HCT116 (cell line): ENCODE data around the gene SLC25A22. TPM values are rescaled to one million over a fixed set of nuclear protein-coding genes. Genes with fewer than 3 reads are reported as not detected.

Experiments used
- ATAC-seq: fragments of 200-7000 bp; cut with Tn5 transposase; 2 replicates; pipeline ENCODE4 v1.9.1; 2020; ENCODE audit warnings: mild to moderate bottlenecking, moderate library complexity
- BruUV-seq: library from RNA; stranded (reverse); fragments of 400-500 nt; replicated peaks from 2 replicates; lab custom pipeline; 2021; lab: Mats Ljungman, UMichigan
- CTCF ChIA-PET: fragments of 300-600 bp; sonication (Branson Sonifier 250); formaldehyde crosslinking; loops from one replicate; lab custom pipeline; 2021; ENCODE audit warnings: antibody characterized with exemption; lab: Charles Lee
- POLR2A ChIA-PET: fragments of 300-600, 350-600 bp; sonication (Branson Sonifier 250); formaldehyde crosslinking; loops from one replicate; lab custom pipeline; 2021; ENCODE audit warnings: antibody characterized with exemption; lab: Charles Lee
- RAD21 ChIA-PET, 2 experiments: fragments of 300-600 bp; sonication (Branson Sonifier 250); formaldehyde crosslinking; loops; one replicate each; lab custom pipeline; 2023; ENCODE audit warnings: low total read pairs in 2 of 2; ENCODE audit not compliant: uncharacterized antibody in 2 of 2, unreplicated experiment in 2 of 2, low non-redundant PET in 1 of 2; lab: Charles Lee
- DNase-seq: peaks from one replicate; pipeline ENCODE4 v3.0.0-alpha.2; 2010; ENCODE audit warnings: low read depth, low spot score
- H2AFZ ChIP-seq: fragments of 200-600 bp; shearing (Covaris generic), sonication (generic); 2 replicates; pipeline ENCODE4 v1.6.1; 2017; ENCODE audit warnings: low read depth, mixed run types, mixed read lengths, antibody characterized with exemption, low read length; ENCODE audit not compliant: poor library complexity, severe bottlenecking
- H3K27ac ChIP-seq: 2 replicates; pipeline ENCODE4 v1.5.1; 2012; ENCODE audit warnings: low read depth, low read length
- H3K27me3 ChIP-seq: fragments of 200-600 bp; sonication (generic); 2 replicates; pipeline ENCODE4 v1.6.1; 2016; ENCODE audit warnings: mixed run types, low read length, mixed read lengths; ENCODE audit not compliant: insufficient read depth
- H3K36me3 ChIP-seq, 2 experiments: fragments of 200-500 bp in 1 of 2; fragments of 200-600 bp in 1 of 2; sonication (Bioruptor generic) in 1 of 2; sonication (generic) in 1 of 2; 2 replicates each; pipeline versions ENCODE4 v1.5.1 to v1.6.1; 2014 to 2016; ENCODE audit warnings: low read length in 2 of 2, inconsistent platforms in 1 of 2, mixed read lengths in 1 of 2, mixed run types in 1 of 2; ENCODE audit not compliant: insufficient read depth in 2 of 2, control insufficient read depth in 1 of 2
- H3K4me1 ChIP-seq, 2 experiments: fragments of 200-600 bp in 1 of 2; sonication (generic) in 1 of 2; 2 replicates each; pipeline versions ENCODE4 v1.5.1 to v1.6.1; 2012 to 2017; ENCODE audit warnings: low read length in 2 of 2, inconsistent platforms in 1 of 2, mild to moderate bottlenecking in 1 of 2, mixed read lengths in 1 of 2, mixed run types in 1 of 2, moderate library complexity in 1 of 2; ENCODE audit not compliant: insufficient read depth in 2 of 2, control insufficient read depth in 1 of 2
- H3K4me2 ChIP-seq: fragments of 200-600 bp; sonication (generic); 2 replicates; pipeline ENCODE4 v1.6.1; 2017; ENCODE audit warnings: mixed run types, low read length, mixed read lengths
- H3K4me3 ChIP-seq, 2 experiments: fragments of 200-600 bp in 1 of 2; sonication (generic) in 1 of 2; replicated peaks in 1 of 2; 2 replicates each; pipeline ENCODE4 v1.5.1; 2011 to 2016; ENCODE audit warnings: low read length in 2 of 2, control low read depth in 1 of 2, low read depth in 1 of 2, mild to moderate bottlenecking in 1 of 2, mixed read lengths in 1 of 2, mixed run types in 1 of 2
- H3K79me2 ChIP-seq: fragments of 200-600 bp; sonication (generic); 2 replicates; pipeline ENCODE4 v1.6.1; 2017; ENCODE audit warnings: mild to moderate bottlenecking, mixed run types, low read length, moderate library complexity, mixed read lengths; ENCODE audit not compliant: insufficient read depth
- H3K9ac ChIP-seq: fragments of 200-600 bp; sonication (generic); 2 replicates; pipeline ENCODE4 v1.6.1; 2016; ENCODE audit warnings: low read length, mixed read lengths
- H3K9me2 ChIP-seq: fragments of 200-600 bp; sonication (generic), shearing (Covaris generic); 2 replicates; pipeline ENCODE4 v1.6.1; 2017; ENCODE audit warnings: mixed run types, mild to moderate bottlenecking, moderate library complexity; ENCODE audit not compliant: insufficient read depth
- H3K9me3 ChIP-seq, 2 experiments: fragments of 200-500 bp in 1 of 2; fragments of 200-600 bp in 1 of 2; sonication (Bioruptor generic) in 1 of 2; sonication (generic) in 1 of 2; 2 replicates each; pipeline ENCODE4 v1.6.1; 2014 to 2017; ENCODE audit warnings: low read length in 2 of 2, mixed read lengths in 2 of 2, inconsistent platforms in 1 of 2, low read depth in 1 of 2, mild to moderate bottlenecking in 1 of 2, mixed run types in 1 of 2, moderate library complexity in 1 of 2; ENCODE audit not compliant: control insufficient read depth in 1 of 2, insufficient read depth in 1 of 2
- H4K20me1 ChIP-seq: fragments of 200-600 bp; sonication (generic), shearing (Covaris generic); 2 replicates; pipeline ENCODE4 v1.6.1; 2017; ENCODE audit warnings: mixed run types, mild to moderate bottlenecking, moderate library complexity; ENCODE audit not compliant: insufficient read depth
- CTCF ChIP-seq, 3 experiments: fragments of 200-600 bp in 1 of 3; sonication (generic) in 1 of 3; IDR thresholded peaks in 2 of 3; conservative IDR thresholded peaks in 1 of 3; 2 replicates each; pipeline ENCODE4 v1.5.1; 2012 to 2017; ENCODE audit warnings: low read depth in 2 of 3, low read length in 2 of 3, antibody characterized with exemption in 1 of 3, borderline replicate concordance in 1 of 3, control low read depth in 1 of 3, mild to moderate bottlenecking in 1 of 3, mixed read lengths in 1 of 3, mixed run types in 1 of 3, moderate library complexity in 1 of 3; ENCODE audit not compliant: insufficient read depth in 1 of 3
- EZH2 ChIP-seq: fragments of 200-600 bp; sonication (generic); IDR thresholded peaks from 2 replicates; pipeline ENCODE4 v1.6.1; 2017; ENCODE audit warnings: antibody characterized with exemption, mixed run types
- JUND ChIP-seq: IDR thresholded peaks from 2 replicates; pipeline ENCODE4 v1.6.1; 2012
- POLR2A ChIP-seq: IDR thresholded peaks from 2 replicates; pipeline ENCODE4 v1.7.0; 2011; ENCODE audit warnings: borderline replicate concordance; ENCODE audit not compliant: insufficient read depth, insufficient read length; ENCODE audit errors: extremely low read depth
- RAD21 ChIP-seq: IDR thresholded peaks from 2 replicates; pipeline ENCODE4 v1.6.1; 2012; ENCODE audit warnings: low read depth, mild to moderate bottlenecking
- SIN3A ChIP-seq: IDR thresholded peaks from 2 replicates; pipeline ENCODE4 v1.6.1; 2012; ENCODE audit warnings: low read depth
- SRF ChIP-seq: IDR thresholded peaks from 2 replicates; pipeline ENCODE4 v1.6.1; 2012; ENCODE audit warnings: low read depth
- YY1 ChIP-seq: IDR thresholded peaks from 2 replicates; pipeline ENCODE4 v1.6.1; 2011; ENCODE audit warnings: low read length, low read depth, moderate library complexity, mild to moderate bottlenecking; ENCODE audit not compliant: insufficient replicate concordance; ENCODE audit errors: extremely low read depth
- intact Hi-C: fragments of 100-400 bp; cut with micrococcal nuclease; formaldehyde crosslinking; loops from 2 replicates; pipeline ENCODE4 v1.10.0; 2022
- total RNA-seq: library from RNA; stranded (reverse); gene quantifications from one replicate; pipeline ENCODE4 v1.2.1, GENCODE V29; 2021; ENCODE audit not compliant: unreplicated experiment
- TF ChIP-seq, protein P1 (sequence below): IDR thresholded peaks from 2 replicates; pipeline ENCODE4 v1.6.1; 2012

SLC25A22 gene
- total RNA-seq, 1 experiment from 2014 or later, result 62.0 TPM

DNA sequence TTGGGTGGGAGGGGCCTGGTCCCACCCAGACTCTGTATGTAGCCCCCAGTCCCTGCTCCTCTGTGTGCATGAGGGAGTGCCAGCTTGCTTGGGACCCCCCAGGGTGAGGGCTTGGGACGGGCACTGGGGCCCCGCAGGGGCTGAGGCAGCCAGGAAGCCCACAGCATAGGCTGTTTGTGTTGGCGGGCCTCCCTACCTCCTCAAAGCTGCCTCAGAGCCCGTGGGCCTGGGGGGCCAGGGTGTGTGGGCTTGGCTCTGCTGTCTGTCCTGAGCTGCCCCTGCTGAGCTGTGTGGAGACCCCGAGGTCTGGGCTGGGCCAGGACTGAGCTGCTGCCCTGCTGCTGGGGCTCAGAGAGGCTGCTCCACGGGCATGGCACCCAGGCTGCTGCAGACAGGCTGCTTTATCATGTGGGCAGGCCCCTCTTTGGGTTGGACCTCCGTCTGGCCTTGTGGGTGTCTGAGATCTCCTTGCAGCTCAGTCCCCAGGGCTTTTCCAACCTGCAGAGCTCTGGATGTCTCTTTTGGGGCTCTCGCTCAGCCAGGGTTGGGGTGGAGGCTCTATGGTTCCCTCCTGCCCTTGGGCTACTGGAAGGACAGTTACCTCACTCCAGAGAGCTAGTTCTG, 47.9 kb upstream of the SLC25A22 start:
- no peaks in the 10 kb centered on the region for H3K9me2 ChIP-seq
- H3K27ac ChIP-seq, result peak overlapping the region; percentile 37; the same call in 1 of the 2 replicates
- no peaks in the 10 kb centered on the region for H3K9me3 ChIP-seq
- H3K79me2 ChIP-seq, result peaks cover 30% of the 10 kb centered on the region
- ChIA-PET CTCF (no interaction called here), RAD21 (interaction anchor here in 1 of 2 experiments (0.8 kb wide), 1 partner anchor 16 kb away, joined by 3 read pairs; no protein-coding TSS in a partner anchor), POLR2A (interaction anchor here (0.7 to 1.4 kb wide), 4 partner anchors 9 to 27 kb away, joined by 3 to 4 read pairs (median 4); no protein-coding TSS in a partner anchor)
- no peak for TF ChIP-seq JUND
- TF ChIP-seq EZH2, result no peak
- intact Hi-C loops, result no loop called here
- H2AFZ ChIP-seq, result no peak overlapping the region
- peaks cover 0 to 2% of the 10 kb centered on the region in 2 experiments; a peak in 1 of 4 replicates for H3K36me3 ChIP-seq
- H3K27me3 ChIP-seq, result no peaks in the 10 kb centered on the region
- no peak overlapping the region for H3K9ac ChIP-seq
- DNase-seq, result no peak
- H4K20me1 ChIP-seq, result peaks cover 2% of the 10 kb centered on the region; the same call in 1 of the 2 replicates
- peaks cover 20 to 43% of the 10 kb centered on the region in 2 experiments for H3K4me1 ChIP-seq
- BruUV-seq, result no TSS peak
- no peak for ATAC-seq
- no peak overlapping the region for H3K4me2 ChIP-seq
- H3K4me3 ChIP-seq, result no peak overlapping the region

DNA sequence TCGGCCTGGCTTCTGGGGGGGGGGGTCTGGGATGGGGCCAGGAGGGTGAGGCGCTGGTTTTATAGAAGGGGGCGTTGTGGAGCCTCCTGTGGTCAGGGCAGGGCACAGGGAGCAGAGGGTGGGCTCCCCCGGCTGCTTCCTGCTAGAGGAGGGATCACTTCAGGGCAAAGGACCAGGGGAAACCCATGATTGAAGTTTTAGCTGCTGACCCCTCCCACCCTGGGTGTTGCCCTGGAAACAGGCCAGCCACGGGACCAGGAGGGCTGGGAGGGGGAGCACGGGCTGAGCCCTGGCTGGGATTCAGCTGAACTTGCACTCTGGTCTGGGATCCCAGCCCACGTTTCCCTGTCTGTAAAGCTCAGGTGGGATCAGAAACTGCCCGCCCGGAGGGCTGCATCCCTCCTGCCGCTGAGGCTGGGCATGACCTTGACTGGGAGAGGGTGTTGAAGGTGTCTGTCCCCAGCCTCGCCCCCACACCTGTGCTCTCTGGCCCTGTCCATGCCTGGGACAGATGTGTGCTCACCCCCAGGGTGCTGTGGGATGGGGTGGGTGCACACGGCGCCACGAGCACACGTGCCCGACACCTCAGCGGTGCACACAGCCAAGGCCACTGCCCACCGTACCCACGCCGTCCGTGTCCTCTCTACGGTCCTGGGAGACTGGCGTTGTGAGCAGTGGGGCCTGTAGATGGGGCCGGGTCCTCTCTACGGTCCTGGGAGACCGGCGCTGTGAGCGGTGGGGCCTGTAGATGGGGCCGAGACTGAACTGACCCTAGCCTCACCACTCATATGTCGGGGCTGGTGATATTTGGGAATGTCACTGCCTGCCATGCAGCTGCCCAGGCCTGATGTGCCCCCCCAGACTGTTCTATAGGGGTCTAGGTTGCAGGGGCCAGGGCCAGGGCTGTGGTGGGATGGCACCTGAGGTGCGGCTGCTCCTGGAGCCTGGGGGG, 46.9 kb upstream of the SLC25A22 start:
- RAD21 ChIA-PET, result no interaction called here
- peaks cover 0 to 12% of the 10 kb centered on the region in 2 experiments; a peak in 3 of 4 replicates for H3K36me3 ChIP-seq
- ATAC-seq, result peak; percentile 1
- peak overlapping the region; percentile 99 for H3K9ac ChIP-seq
- H4K20me1 ChIP-seq, result peaks cover 12% of the 10 kb centered on the region; the same call in 1 of the 2 replicates
- no peak overlapping the region for H2AFZ ChIP-seq
- H3K4me3 ChIP-seq, result peak overlapping the region; percentile 66 to 98
- no peaks in the 10 kb centered on the region for H3K9me2 ChIP-seq
- no peak for DNase-seq
- peaks cover 26 to 53% of the 10 kb centered on the region in 2 experiments for H3K4me1 ChIP-seq
- POLR2A ChIA-PET, result interaction anchor here (0.6 to 2.5 kb wide), 3 partner anchors 10 to 26 kb away, joined by 3 to 14 read pairs (median 11); partner anchors contain the start of gene PNPLA2
- peak overlapping the region; percentile 97 for H3K27ac ChIP-seq
- BruUV-seq, result no TSS peak
- H3K27me3 ChIP-seq, result no peaks in the 10 kb centered on the region
- TF ChIP-seq SRF (no peak), SIN3A (no peak), POLR2A (no peak), YY1 (no peak), RAD21 (no peak), CTCF (IDR thresholded peaks at IDR 0.05 in 2 of 3, conservative IDR thresholded peaks at IDR 0.05 in 1 of 3; ENCODE audit: borderline replicate concordance in 1 of 3, insufficient read depth in 1 of 3, low read depth in 2 of 3, low read length in 2 of 3) (no peak)
- TF ChIP-seq, protein P1, sequence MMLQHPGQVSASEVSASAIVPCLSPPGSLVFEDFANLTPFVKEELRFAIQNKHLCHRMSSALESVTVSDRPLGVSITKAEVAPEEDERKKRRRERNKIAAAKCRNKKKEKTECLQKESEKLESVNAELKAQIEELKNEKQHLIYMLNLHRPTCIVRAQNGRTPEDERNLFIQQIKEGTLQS, result no peak
- CTCF ChIA-PET, result interaction anchor here (1.0 kb wide), 2 partner anchors 26 to 206 kb away, joined by 3 read pairs; partner anchors contain the start of gene PNPLA2
- peak overlapping the region; percentile 92 for H3K4me2 ChIP-seq
- intact Hi-C loops, result loop anchor here (5.0 kb wide), 1 partner anchor 38 kb away; the partner anchor contains the start of genes PIDD1 and RPLP2
- H3K9me3 ChIP-seq, result no peaks in the 10 kb centered on the region
- H3K79me2 ChIP-seq, result peaks cover 40% of the 10 kb centered on the region
